ENCODE results near the gene COBL. TPM values are rescaled to one million over a fixed set of nuclear protein-coding genes. Genes with fewer than 3 reads are reported as not detected.

COBL gene
- total RNA-seq, 1 experiment from 2014 or later: 8.6 TPM

DNA sequence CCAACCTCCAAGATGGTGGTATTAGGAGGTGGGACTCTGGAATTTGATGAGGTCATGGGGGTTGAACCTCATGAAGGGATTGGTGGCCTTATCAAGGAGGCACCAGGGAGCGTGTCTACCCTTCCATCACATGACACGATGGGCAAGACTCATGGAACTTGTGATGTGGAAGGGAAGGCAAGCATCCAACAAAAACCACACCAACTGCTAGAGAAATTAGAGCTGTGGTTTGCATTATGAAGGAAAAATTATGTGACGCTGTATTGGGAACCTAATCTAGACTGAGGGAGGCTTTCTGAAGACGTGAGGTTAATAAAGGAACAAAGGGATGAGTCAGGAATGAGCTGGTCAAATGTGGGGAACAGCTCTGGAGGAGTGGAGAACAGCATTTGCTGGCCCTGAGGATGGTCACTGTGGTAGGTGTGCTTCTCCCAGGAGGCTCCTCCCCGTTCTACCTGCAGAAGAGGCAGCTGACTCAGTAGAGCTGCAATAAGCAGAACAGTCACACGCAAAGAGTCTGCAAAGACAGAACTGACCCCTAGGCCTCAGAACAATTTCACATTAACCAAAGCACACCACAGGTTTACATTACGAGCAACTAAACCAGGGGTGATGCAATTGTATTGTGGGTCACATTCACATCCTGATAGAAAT lies 297.3 kb downstream of the COBL start:
- H3K36me3 ChIP-seq (ENCODE audit: low read depth, low read length): no peaks in the 10 kb centered on the region
- H3K4me1 ChIP-seq (ENCODE audit: insufficient read depth, low read length): peaks cover 13% of the 10 kb centered on the region
- no peaks in the 10 kb centered on the region for H3K9me3 ChIP-seq (ENCODE audit: low read length)
- BruUV-seq (replicated peaks): no TSS peak
- no peaks in the 10 kb centered on the region for H3K79me2 ChIP-seq (ENCODE audit: low read length)
- no peaks in the 10 kb centered on the region for H3K9me2 ChIP-seq (replicated peaks; ENCODE audit: low read length)
- DNase-seq: peak; percentile 89
- H3K27ac ChIP-seq (ENCODE audit: low read length): peak overlapping the region; percentile 92
- H3K9ac ChIP-seq (ENCODE audit: low read length): peak overlapping the region; percentile 45; the same call in 1 of the 2 replicates
- peak; percentile 96 for ATAC-seq
- peak overlapping the region; percentile 28 for H3K4me2 ChIP-seq (ENCODE audit: low read length)
- H2AFZ ChIP-seq (ENCODE audit: low read length): 0 out of 2 replicates have a peak overlapping the region, but pooled peaks have one; percentile 28
- ChIA-PET POLR2A (ENCODE audit: unreplicated experiment) (interaction anchor here (0.6 kb wide), 1 partner anchor 105 kb away, joined by 3 read pairs; no protein-coding TSS in a partner anchor), CTCF (interaction anchor here (0.6 kb wide), 1 partner anchor 100 kb away, joined by 5 read pairs; no protein-coding TSS in a partner anchor)
- H3F3A ChIP-seq (ENCODE audit: low read length, unreplicated experiment): peaks cover 4% of the 10 kb centered on the region
- no peak overlapping the region for H3K4me3 ChIP-seq (ENCODE audit: low read length)
- TF ChIP-seq, protein P1, sequence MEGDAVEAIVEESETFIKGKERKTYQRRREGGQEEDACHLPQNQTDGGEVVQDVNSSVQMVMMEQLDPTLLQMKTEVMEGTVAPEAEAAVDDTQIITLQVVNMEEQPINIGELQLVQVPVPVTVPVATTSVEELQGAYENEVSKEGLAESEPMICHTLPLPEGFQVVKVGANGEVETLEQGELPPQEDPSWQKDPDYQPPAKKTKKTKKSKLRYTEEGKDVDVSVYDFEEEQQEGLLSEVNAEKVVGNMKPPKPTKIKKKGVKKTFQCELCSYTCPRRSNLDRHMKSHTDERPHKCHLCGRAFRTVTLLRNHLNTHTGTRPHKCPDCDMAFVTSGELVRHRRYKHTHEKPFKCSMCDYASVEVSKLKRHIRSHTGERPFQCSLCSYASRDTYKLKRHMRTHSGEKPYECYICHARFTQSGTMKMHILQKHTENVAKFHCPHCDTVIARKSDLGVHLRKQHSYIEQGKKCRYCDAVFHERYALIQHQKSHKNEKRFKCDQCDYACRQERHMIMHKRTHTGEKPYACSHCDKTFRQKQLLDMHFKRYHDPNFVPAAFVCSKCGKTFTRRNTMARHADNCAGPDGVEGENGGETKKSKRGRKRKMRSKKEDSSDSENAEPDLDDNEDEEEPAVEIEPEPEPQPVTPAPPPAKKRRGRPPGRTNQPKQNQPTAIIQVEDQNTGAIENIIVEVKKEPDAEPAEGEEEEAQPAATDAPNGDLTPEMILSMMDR (conservative IDR thresholded peaks at IDR 0.05; ENCODE audit: low read depth, low read length): no peak
- TF ChIP-seq EZH2phosphoT487 (IDR thresholded peaks at IDR 0.05; ENCODE audit: borderline replicate concordance, low read length): no peak
- TF ChIP-seq EZH2 (IDR thresholded peaks at IDR 0.05; ENCODE audit: low read length, unreplicated experiment): no peak
- no peaks in the 10 kb centered on the region for H4K20me1 ChIP-seq (ENCODE audit: low read length)
- intact Hi-C loops (cut with micrococcal nuclease): no loop called here
- no peaks in the 10 kb centered on the region for H3K27me3 ChIP-seq (ENCODE audit: low read length)

DNA sequence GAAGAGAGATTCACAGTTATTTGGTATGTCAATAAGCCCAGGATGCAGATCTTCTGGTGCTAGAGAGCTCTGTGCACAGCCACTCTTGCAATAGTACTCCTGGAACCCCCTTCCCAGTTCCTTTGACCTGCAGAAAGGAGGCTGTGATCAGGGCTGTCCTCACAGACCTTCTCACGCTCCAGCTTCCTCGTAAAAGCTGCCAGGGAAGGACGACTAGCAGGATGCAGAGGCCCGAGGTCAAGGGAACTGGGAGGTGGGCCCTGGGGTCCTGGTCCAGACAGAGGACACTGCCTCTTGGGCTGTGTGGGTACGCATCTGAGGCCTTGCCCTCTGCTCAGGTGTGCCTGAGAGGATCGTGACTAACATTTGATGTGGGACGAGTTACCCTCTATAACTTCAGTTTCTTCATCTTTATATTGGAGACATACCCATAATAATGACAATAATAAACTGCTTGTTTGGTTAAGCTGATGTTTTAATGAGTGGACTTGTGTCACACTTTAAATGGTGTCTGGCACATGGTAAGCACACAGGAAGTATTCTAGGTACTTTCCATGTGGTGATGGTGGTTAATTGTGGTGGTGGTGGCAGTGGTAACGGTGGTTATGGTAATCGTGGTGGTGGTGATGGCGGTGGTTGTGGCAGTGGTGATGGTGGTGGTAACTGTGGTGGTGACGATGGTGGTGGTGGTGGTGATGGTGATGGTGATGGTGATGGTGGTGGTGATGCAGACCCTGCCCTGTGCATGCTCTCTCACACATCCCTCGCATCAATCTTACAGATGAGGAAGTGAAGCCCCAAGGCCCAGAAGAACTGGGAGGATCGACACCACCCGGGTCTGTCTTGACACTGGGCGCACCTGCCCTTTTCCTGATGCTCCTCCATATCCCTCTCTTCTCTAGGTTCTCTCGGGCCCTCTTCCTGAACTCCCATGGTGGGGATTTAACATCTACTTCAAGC lies 298.8 kb downstream of the COBL start:
- Histone ChIP-seq H3K4me3 (ENCODE audit: low read length) (no peak overlapping the region), H3K27ac (ENCODE audit: low read length) (no peak overlapping the region), H3K9ac (ENCODE audit: low read length) (no peak overlapping the region), H3K79me2 (ENCODE audit: low read length) (no peaks in the 10 kb centered on the region), H3K36me3 (ENCODE audit: low read depth, low read length) (no peaks in the 10 kb centered on the region), H4K20me1 (ENCODE audit: low read length) (no peaks in the 10 kb centered on the region), H3F3A (ENCODE audit: low read length, unreplicated experiment) (peaks cover 4% of the 10 kb centered on the region), H3K9me2 (replicated peaks; ENCODE audit: low read length) (no peaks in the 10 kb centered on the region), H3K4me2 (ENCODE audit: low read length) (no peak overlapping the region), H2AFZ (ENCODE audit: low read length) (no peak overlapping the region), H3K9me3 (ENCODE audit: low read length) (no peaks in the 10 kb centered on the region), H3K4me1 (ENCODE audit: insufficient read depth, low read length) (peaks cover 13% of the 10 kb centered on the region), H3K27me3 (ENCODE audit: low read length) (no peaks in the 10 kb centered on the region)
- POLR2A ChIA-PET (ENCODE audit: unreplicated experiment): no interaction called here
- CTCF ChIA-PET: no interaction called here
- no peak for DNase-seq
- TF ChIP-seq, protein P1 (conservative IDR thresholded peaks at IDR 0.05; ENCODE audit: low read depth, low read length): no peak
- TF ChIP-seq EZH2phosphoT487 (IDR thresholded peaks at IDR 0.05; ENCODE audit: borderline replicate concordance, low read length) (no peak), EZH2 (IDR thresholded peaks at IDR 0.05; ENCODE audit: low read length, unreplicated experiment) (no peak)
- BruUV-seq (replicated peaks): no TSS peak
- intact Hi-C loops (cut with micrococcal nuclease): no loop called here
- no peak for ATAC-seq

Measured in PC-3 (cell line).